H9 (cell line): ENCODE results near the gene PDPK1. TPM values are rescaled to one million over a fixed set of nuclear protein-coding genes. Genes with fewer than 3 reads are reported as not detected.

Source experiments
- DNase-seq: peaks from one replicate; pipeline ENCODE4 v3.0.0-alpha.2; 2017
- H2AFZ ChIP-seq: one replicate; pipeline ENCODE4 v1.6.1; 2013; ENCODE audit warnings: mild to moderate bottlenecking, low read length, control low read depth, moderate library complexity
- H2AK5ac ChIP-seq: 2 replicates; pipeline ENCODE4 v1.6.1; 2013; ENCODE audit warnings: low read length, control low read depth, mixed read lengths; ENCODE audit not compliant: insufficient read length
- H2BK120ac ChIP-seq: one replicate; pipeline ENCODE4 v1.6.1; 2013; ENCODE audit warnings: low read depth, mild to moderate bottlenecking, low read length, control low read depth, inconsistent platforms; ENCODE audit not compliant: poor library complexity, severe bottlenecking
- H2BK12ac ChIP-seq: 2 replicates; pipeline ENCODE4 v1.6.1; 2013; ENCODE audit warnings: low read length, control low read depth, mixed read lengths, low read depth; ENCODE audit not compliant: insufficient read length
- H2BK15ac ChIP-seq: 2 replicates; pipeline ENCODE4 v1.6.1; 2013; ENCODE audit warnings: low read depth, low read length, control low read depth
- H2BK20ac ChIP-seq: one replicate; pipeline ENCODE4 v1.6.1; 2013; ENCODE audit warnings: low read depth, mild to moderate bottlenecking, low read length, control low read depth, inconsistent platforms; ENCODE audit not compliant: poor library complexity, severe bottlenecking
- H2BK5ac ChIP-seq: 2 replicates; pipeline ENCODE4 v1.6.1; 2013; ENCODE audit warnings: low read length, control low read depth, mixed read lengths; ENCODE audit not compliant: insufficient read length
- H3K14ac ChIP-seq: 2 replicates; pipeline ENCODE4 v1.6.1; 2013; ENCODE audit warnings: low read length, control low read depth; ENCODE audit not compliant: insufficient read depth
- H3K18ac ChIP-seq: 2 replicates; pipeline ENCODE4 v1.6.1; 2013; ENCODE audit warnings: low read depth, mild to moderate bottlenecking, mixed read lengths, low read length, control low read depth; ENCODE audit not compliant: insufficient read length
- H3K23ac ChIP-seq: 2 replicates; pipeline ENCODE4 v1.6.1; 2013; ENCODE audit warnings: low read length, control low read depth, mixed read lengths, low read depth; ENCODE audit not compliant: insufficient read length
- H3K23me2 ChIP-seq: 2 replicates; pipeline ENCODE4 v1.6.1; 2013; ENCODE audit warnings: low read depth, mild to moderate bottlenecking, mixed read lengths, low read length, control low read depth; ENCODE audit not compliant: insufficient read length, poor library complexity, severe bottlenecking
- H3K27ac ChIP-seq: 2 replicates; pipeline ENCODE4 v1.5.1; 2013; ENCODE audit warnings: low read length, control low read depth, mixed read lengths, low read depth; ENCODE audit not compliant: insufficient read length
- H3K27me3 ChIP-seq: 2 replicates; pipeline ENCODE4 v1.6.1; 2013; ENCODE audit warnings: low read length, control low read depth, inconsistent platforms; ENCODE audit not compliant: insufficient read depth
- H3K4ac ChIP-seq: 2 replicates; pipeline ENCODE4 v1.6.1; 2013; ENCODE audit warnings: low read depth, mild to moderate bottlenecking, control low read depth, inconsistent platforms, low read length, moderate library complexity
- H3K4me1 ChIP-seq: 2 replicates; pipeline ENCODE4 v1.6.1; 2013; ENCODE audit warnings: low read length, control low read depth, inconsistent platforms; ENCODE audit not compliant: insufficient read depth
- H3K4me2 ChIP-seq: 2 replicates; pipeline ENCODE4 v1.6.1; 2013; ENCODE audit warnings: low read length, control low read depth, mixed read lengths; ENCODE audit not compliant: insufficient read length, insufficient read depth
- H3K56ac ChIP-seq: 2 replicates; pipeline ENCODE4 v1.6.1; 2013; ENCODE audit warnings: low read depth, mild to moderate bottlenecking, mixed read lengths, low read length, control low read depth; ENCODE audit not compliant: insufficient read length
- H3K79me1 ChIP-seq: 2 replicates; pipeline ENCODE4 v1.6.1; 2013; ENCODE audit warnings: low read depth, mild to moderate bottlenecking, moderate library complexity, low read length, control low read depth, inconsistent platforms; ENCODE audit not compliant: insufficient read depth, poor library complexity, severe bottlenecking
- H3K79me2 ChIP-seq: 2 replicates; pipeline ENCODE4 v1.6.1; 2013; ENCODE audit warnings: low read length, control low read depth, inconsistent platforms; ENCODE audit not compliant: insufficient read depth
- H3K9ac ChIP-seq: 2 replicates; pipeline ENCODE4 v1.6.1; 2013; ENCODE audit warnings: low read length, control low read depth, mixed read lengths; ENCODE audit not compliant: insufficient read length; ENCODE audit errors: extremely low read depth
- H3K9me3 ChIP-seq: one replicate; pipeline ENCODE4 v1.6.1; 2013; ENCODE audit warnings: low read depth, low read length, inconsistent platforms; ENCODE audit not compliant: control insufficient read depth
- H3T11ph ChIP-seq: one replicate; pipeline ENCODE4 v1.6.1; 2013; ENCODE audit warnings: mild to moderate bottlenecking, low read length, control low read depth, inconsistent platforms
- H4K20me1 ChIP-seq: one replicate; pipeline ENCODE4 v1.6.1; 2013; ENCODE audit not compliant: control insufficient read depth, insufficient read length, insufficient read depth
- H4K5ac ChIP-seq: 2 replicates; pipeline ENCODE4 v1.6.1; 2013; ENCODE audit warnings: low read depth, mild to moderate bottlenecking, mixed read lengths, low read length, control low read depth; ENCODE audit not compliant: insufficient read length
- H4K8ac ChIP-seq: replicated peaks from 2 replicates; pipeline ENCODE4 v1.6.1; 2013; ENCODE audit warnings: low read length, control low read depth, mixed read lengths, low read depth; ENCODE audit not compliant: insufficient read length
- H4K91ac ChIP-seq: 2 replicates; pipeline ENCODE4 v1.6.1; 2013; ENCODE audit warnings: low read depth, mild to moderate bottlenecking, moderate library complexity, mixed read lengths, low read length, control low read depth; ENCODE audit not compliant: insufficient read length
- H3K27ac Mint-ChIP-seq, 3 experiments: 2 replicates in 2 of 3; 3 replicates in 1 of 3; pipeline ENCODE4 v1.8.0; 2020 to 2021; ENCODE audit warnings: mixed read lengths in 3 of 3, mild to moderate bottlenecking in 1 of 3, moderate library complexity in 1 of 3
- H3K27me3 Mint-ChIP-seq: 2 replicates; pipeline ENCODE4 v1.8.0; 2021; ENCODE audit warnings: low read depth, mild to moderate bottlenecking, moderate library complexity, mixed read lengths
- H3K36me3 Mint-ChIP-seq, 3 experiments: 2 replicates in 2 of 3; 3 replicates in 1 of 3; pipeline ENCODE4 v1.8.0; 2020 to 2021; ENCODE audit warnings: low read depth in 3 of 3, mixed read lengths in 3 of 3; ENCODE audit not compliant: insufficient read depth in 1 of 3
- H3K4me1 Mint-ChIP-seq, 2 experiments: 2 replicates each; pipeline ENCODE4 v1.8.0; 2020; ENCODE audit warnings: mixed read lengths in 2 of 2
- H3K4me3 Mint-ChIP-seq, 2 experiments: 2 replicates in 1 of 2; 3 replicates in 1 of 2; pipeline ENCODE4 v1.8.0; 2020 to 2021; ENCODE audit warnings: mild to moderate bottlenecking in 2 of 2, mixed read lengths in 2 of 2, moderate library complexity in 1 of 2
- H3K9me3 Mint-ChIP-seq, 2 experiments: 2 replicates in 1 of 2; 3 replicates in 1 of 2; pipeline ENCODE4 v1.8.0; 2020; ENCODE audit warnings: mild to moderate bottlenecking in 2 of 2, mixed read lengths in 2 of 2, moderate library complexity in 1 of 2
- CTCF ChIP-seq: fragments of 200-600 bp; sonication (generic); conservative IDR thresholded peaks from 3 replicates; pipeline ENCODE4 v1.8.0; 2021; ENCODE audit warnings: antibody characterized with exemption, mild to moderate bottlenecking
- WGBS: extraction: QIAGEN DNeasy Blood & Tissue Kit; methylation state at CpG from one replicate; pipeline ENCODE4 v1.1.7; 2013; ENCODE audit warnings: missing lambda C conversion rate, low lambda C conversion rate, mixed read lengths; ENCODE audit not compliant: insufficient read length; ENCODE audit errors: extremely low coverage; 5-methylcytosine and 5-hydroxymethylcytosine counted together
- total RNA-seq: library from RNA; stranded (reverse); gene quantifications from 2 replicates; pipeline ENCODE4 v1.2.1, GENCODE V29; 2021

The PDPK1 gene
- total RNA-seq, 1 experiment from 2014 or later, result 32.8 TPM

GRCh38 chr16:2493605-2494004 lies 44.2 kb upstream of the PDPK1 start:
- H3K79me1 ChIP-seq, result no peaks in the 10 kb centered on the region
- H3K9me3 ChIP-seq, result no peaks in the 10 kb centered on the region
- no peaks in the 10 kb centered on the region for H3K9me3 Mint-ChIP-seq
- H3K36me3 Mint-ChIP-seq, result peaks cover 0 to 18% (median 4%) of the 10 kb centered on the region in 3 experiments; a peak in 4 of 7 replicates
- H3K79me2 ChIP-seq, result no peaks in the 10 kb centered on the region
- H3K4me3 Mint-ChIP-seq, result no peak overlapping the region
- H3K4ac ChIP-seq, result no peak overlapping the region
- H3T11ph ChIP-seq, result no peak overlapping the region
- WGBS, result no CpG with 5 or more reads among the region's 6 CpGs
- no peak overlapping the region for H3K14ac ChIP-seq
- H2AK5ac ChIP-seq, result no peak overlapping the region
- no peak overlapping the region for H2AFZ ChIP-seq
- H4K5ac ChIP-seq, result no peak overlapping the region
- H3K23ac ChIP-seq, result no peak overlapping the region
- DNase-seq, result no peak
- no peaks in the 10 kb centered on the region for H3K4me1 Mint-ChIP-seq
- H3K27ac ChIP-seq, result no peak overlapping the region
- H3K23me2 ChIP-seq, result no peaks in the 10 kb centered on the region
- H3K27me3 ChIP-seq, result no peaks in the 10 kb centered on the region
- no peak overlapping the region for H2BK5ac ChIP-seq
- TF ChIP-seq CTCF, result no peak
- no peak overlapping the region for H3K9ac ChIP-seq
- no peak overlapping the region; a peak in 1 of 7 replicates for H3K27ac Mint-ChIP-seq
- no peaks in the 10 kb centered on the region for H4K20me1 ChIP-seq
- no peak overlapping the region for H3K18ac ChIP-seq
- H2BK12ac ChIP-seq, result no peak overlapping the region
- no peaks in the 10 kb centered on the region for H3K4me1 ChIP-seq
- no peak overlapping the region for H2BK15ac ChIP-seq
- no peak overlapping the region for H4K8ac ChIP-seq
- no peak overlapping the region for H2BK20ac ChIP-seq
- no peaks in the 10 kb centered on the region for H3K27me3 Mint-ChIP-seq
- no peak overlapping the region for H3K56ac ChIP-seq
- no peak overlapping the region for H2BK120ac ChIP-seq
- no peak overlapping the region for H3K4me2 ChIP-seq
- no peak overlapping the region for H4K91ac ChIP-seq
